HepG2 (cell line): ENCODE data around the gene FRMD8. TPM values are rescaled to one million over a fixed set of nuclear protein-coding genes. Genes with fewer than 3 reads are reported as not detected.
A peak's percentile ranks its signal among the peaks of the same experiment; 100 is the strongest.

Experiments used
- HIC2 ChIP-seq: sonication (generic); formaldehyde crosslinking; IDR thresholded peaks from 2 replicates; pipeline ENCODE4 v1.9.0; 2022; ENCODE audit warnings: low read depth, missing genetic modification reagents
- HNRNPL ChIP-seq: fragments of 200-400 bp; formaldehyde crosslinking; IDR thresholded peaks from 2 replicates; pipeline ENCODE4 v1.6.1; 2017; ENCODE audit warnings: mild to moderate bottlenecking, low read depth, low read length
- HOXA5 ChIP-seq: sonication (generic); formaldehyde crosslinking; IDR thresholded peaks from 2 replicates; pipeline ENCODE4 v1.4.0; 2020; ENCODE audit warnings: missing genetic modification reagents
- MAZ ChIP-seq, 2 experiments: sonication (generic) in 1 of 2; formaldehyde crosslinking in 1 of 2; IDR thresholded peaks; 2 replicates each; pipeline versions ENCODE4 v1.5.0 to v1.6.1; 2012 to 2020; ENCODE audit warnings: low read depth in 2 of 2, mild to moderate bottlenecking in 2 of 2, borderline replicate concordance in 1 of 2, improper control_type of control experiment in 1 of 2, low read length in 1 of 2, missing genetic modification reagents in 1 of 2, moderate library complexity in 1 of 2
- MED1 ChIP-seq: sonication (generic); formaldehyde crosslinking; IDR thresholded peaks from 2 replicates; pipeline ENCODE4 v1.4.0; 2020; ENCODE audit warnings: missing genetic modification reagents
- NFYB ChIP-seq: sonication (generic); formaldehyde crosslinking; IDR thresholded peaks from 2 replicates; pipeline ENCODE4 v1.4.0; 2020; ENCODE audit warnings: missing genetic modification reagents
- PAF1 ChIP-seq: IDR thresholded peaks from 2 replicates; pipeline ENCODE4 v1.6.1; 2016; ENCODE audit warnings: missing genetic modification reagents, missing compliant biosample characterization
- PCBP1 ChIP-seq: fragments of 200-400 bp; formaldehyde crosslinking; IDR thresholded peaks from 2 replicates; pipeline ENCODE4 v1.6.1; 2017; ENCODE audit warnings: mild to moderate bottlenecking, low read depth, low read length, borderline replicate concordance
- POLR2G ChIP-seq: fragments of 200-400 bp; formaldehyde crosslinking; IDR thresholded peaks from 2 replicates; pipeline ENCODE4 v1.6.1; 2018; ENCODE audit warnings: mild to moderate bottlenecking, low read depth, low read length, moderate library complexity
- RARA ChIP-seq: IDR thresholded peaks from 2 replicates; pipeline ENCODE4 v1.6.1; 2016; ENCODE audit warnings: missing genetic modification reagents, missing compliant biosample characterization
- SAFB2 ChIP-seq: sonication (generic); formaldehyde crosslinking; IDR thresholded peaks from 2 replicates; pipeline ENCODE4 v1.5.1; 2020; ENCODE audit warnings: missing genetic modification reagents, low read depth, mild to moderate bottlenecking, borderline replicate concordance
- SPEN ChIP-seq: sonication (generic); formaldehyde crosslinking; IDR thresholded peaks from 2 replicates; pipeline ENCODE4 v1.5.1; 2020; ENCODE audit warnings: low read depth, mild to moderate bottlenecking, missing genetic modification reagents
- SUZ12 ChIP-seq: fragments of 150-350 bp; IDR thresholded peaks from 2 replicates; pipeline ENCODE4 v1.6.1; 2014; ENCODE audit warnings: low read depth, low read length
- THAP11 ChIP-seq: IDR thresholded peaks from 2 replicates; pipeline ENCODE4 v1.6.1; 2016; ENCODE audit warnings: missing biosample characterization, missing genetic modification reagents
- WIZ ChIP-seq: sonication (generic); formaldehyde crosslinking; IDR thresholded peaks from 2 replicates; pipeline ENCODE4 v1.5.1; 2020; ENCODE audit warnings: mild to moderate bottlenecking, missing genetic modification reagents
- ZKSCAN1 ChIP-seq: fragments of 150-350 bp; IDR thresholded peaks from 2 replicates; pipeline ENCODE4 v1.6.1; 2014; ENCODE audit warnings: low read length
- ZMAT3 ChIP-seq: sonication (generic); formaldehyde crosslinking; conservative IDR thresholded peaks from 2 replicates; pipeline ENCODE4 v1.7.0; 2021; ENCODE audit warnings: missing genetic modification reagents
- ZNF709 ChIP-seq: sonication (generic); formaldehyde crosslinking; IDR thresholded peaks from 2 replicates; pipeline ENCODE4 v1.5.0; 2020; ENCODE audit warnings: mild to moderate bottlenecking, missing genetic modification reagents
- ZNF790 ChIP-seq: sonication (generic); formaldehyde crosslinking; IDR thresholded peaks from 2 replicates; pipeline ENCODE4 v1.8.0; 2022; ENCODE audit warnings: missing genetic modification reagents, mild to moderate bottlenecking, borderline replicate concordance
- ZNF800 ChIP-seq: sonication (generic); formaldehyde crosslinking; IDR thresholded peaks from 2 replicates; pipeline ENCODE4 v1.4.0; 2020; ENCODE audit warnings: missing genetic modification reagents
- polyA plus RNA-seq, 8 experiments: library from polyadenylated mRNA; depleted of rRNA in 3 of 8; stranded (reverse) in 7 of 8; unstranded in 1 of 8; fragments of >200 nt; fragmentation: Illumina TruSeq in 4 of 8; extraction: Trizol in 4 of 8; gene quantifications; 2 replicates each; pipeline versions ENCODE4 v1.2.1 to v1.2.3, GENCODE V29; 2011 to 2016; ENCODE audit warnings: low read depth in 4 of 8, missing spikeins in 1 of 8, mixed read lengths in 1 of 8; ENCODE audit not compliant: insufficient read depth in 1 of 8
- total RNA-seq, 5 experiments: library from RNA; depleted of rRNA; stranded (reverse); fragments of >200 nt; fragmentation: Illumina TruSeq; extraction: Trizol; gene quantifications; 2 replicates each; pipeline ENCODE4 v1.2.3, GENCODE V29; 2016; ENCODE audit warnings: low read depth in 1 of 5
- TF ChIP-seq, protein P1 (sequence below): sonication (generic); formaldehyde crosslinking; IDR thresholded peaks from 2 replicates; pipeline ENCODE4 v1.5.0; 2020; ENCODE audit warnings: mild to moderate bottlenecking, missing genetic modification reagents
- TF ChIP-seq, protein P2 (sequence below), 2 experiments: fragments of 450-650 bp in 1 of 2; sonication (generic) in 1 of 2; formaldehyde crosslinking; IDR thresholded peaks; 2 replicates each; pipeline versions ENCODE4 v1.5.0 to v1.8.0; 2020 to 2022; ENCODE audit warnings: mild to moderate bottlenecking in 1 of 2, missing genetic modification reagents in 1 of 2

The FRMD8 gene
- total and polyA plus RNA-seq, 2 of the 13 experiments (the other 11 are each of a cell fraction or from before 2014, with no cell fraction given), result 5.8 to 20.6 TPM

- TF ChIP-seq NFYB, result no peak
- no peak for TF ChIP-seq ZNF790 (CRISPR knock-in tag)
- TF ChIP-seq PCBP1, result no peak
- TF ChIP-seq WIZ, result 0 out of 2 replicates have a peak, but pooled peaks have one; percentile 49
- TF ChIP-seq ZNF800 (CRISPR knock-in tag), result 0 out of 2 replicates have a peak, but pooled peaks have one; percentile 19
- TF ChIP-seq THAP11, result 0 out of 2 replicates have a peak, but pooled peaks have one; percentile 13
- no peak for TF ChIP-seq SUZ12
- TF ChIP-seq PAF1, result peak; percentile 97
- peak; percentile 89 for TF ChIP-seq POLR2G
- no peak for TF ChIP-seq SAFB2 (CRISPR knock-in tag)
- no peak for TF ChIP-seq ZNF709 (CRISPR knock-in tag)
- TF ChIP-seq ZMAT3 (CRISPR knock-in tag), result no peak
- no peak for TF ChIP-seq HIC2
- TF ChIP-seq HNRNPL, result 0 out of 2 replicates have a peak, but pooled peaks have one; percentile 52
- TF ChIP-seq, protein P1, sequence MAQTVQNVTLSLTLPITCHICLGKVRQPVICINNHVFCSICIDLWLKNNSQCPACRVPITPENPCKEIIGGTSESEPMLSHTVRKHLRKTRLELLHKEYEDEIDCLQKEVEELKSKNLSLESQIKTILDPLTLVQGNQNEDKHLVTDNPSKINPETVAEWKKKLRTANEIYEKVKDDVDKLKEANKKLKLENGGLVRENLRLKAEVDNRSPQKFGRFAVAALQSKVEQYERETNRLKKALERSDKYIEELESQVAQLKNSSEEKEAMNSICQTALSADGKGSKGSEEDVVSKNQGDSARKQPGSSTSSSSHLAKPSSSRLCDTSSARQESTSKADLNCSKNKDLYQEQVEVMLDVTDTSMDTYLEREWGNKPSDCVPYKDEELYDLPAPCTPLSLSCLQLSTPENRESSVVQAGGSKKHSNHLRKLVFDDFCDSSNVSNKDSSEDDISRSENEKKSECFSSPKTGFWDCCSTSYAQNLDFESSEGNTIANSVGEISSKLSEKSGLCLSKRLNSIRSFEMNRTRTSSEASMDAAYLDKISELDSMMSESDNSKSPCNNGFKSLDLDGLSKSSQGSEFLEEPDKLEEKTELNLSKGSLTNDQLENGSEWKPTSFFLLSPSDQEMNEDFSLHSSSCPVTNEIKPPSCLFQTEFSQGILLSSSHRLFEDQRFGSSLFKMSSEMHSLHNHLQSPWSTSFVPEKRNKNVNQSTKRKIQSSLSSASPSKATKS, result no peak
- TF ChIP-seq RARA (CRISPR knock-in tag), result no peak
- TF ChIP-seq MAZ (IDR thresholded peaks at IDR 0.05; ENCODE audit: borderline replicate concordance, low read depth, low read length), result no peak
- TF ChIP-seq MAZ (CRISPR knock-in tag; IDR thresholded peaks at IDR 0.05; ENCODE audit: low read depth), result 0 out of 2 replicates have a peak, but pooled peaks have one; percentile 23
- 0 out of 2 replicates have a peak, but pooled peaks have one; percentile 28 for TF ChIP-seq HOXA5
- TF ChIP-seq MED1 (CRISPR knock-in tag), result peak; percentile 16; the same call in 1 of the 2 replicates
- peak; percentile 43; the same call in 1 of the 2 replicates for TF ChIP-seq SPEN (CRISPR knock-in tag)
- TF ChIP-seq, protein P2, sequence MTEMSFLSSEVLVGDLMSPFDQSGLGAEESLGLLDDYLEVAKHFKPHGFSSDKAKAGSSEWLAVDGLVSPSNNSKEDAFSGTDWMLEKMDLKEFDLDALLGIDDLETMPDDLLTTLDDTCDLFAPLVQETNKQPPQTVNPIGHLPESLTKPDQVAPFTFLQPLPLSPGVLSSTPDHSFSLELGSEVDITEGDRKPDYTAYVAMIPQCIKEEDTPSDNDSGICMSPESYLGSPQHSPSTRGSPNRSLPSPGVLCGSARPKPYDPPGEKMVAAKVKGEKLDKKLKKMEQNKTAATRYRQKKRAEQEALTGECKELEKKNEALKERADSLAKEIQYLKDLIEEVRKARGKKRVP (CRISPR knock-in tag; IDR thresholded peaks at IDR 0.05), result no peak
- peak; percentile 44; the same call in 1 of the 2 replicates for TF ChIP-seq ZKSCAN1
Observed at GRCh38 chr11:65426839-65427690, 40.6 kb downstream of the FRMD8 start (continued).
